AG08396 (cell line): ENCODE results near the gene ANKS4B.
"Not testable (repeated sequence)": the region's sequence is repeated elsewhere in the genome, so short reads cannot be mapped to it uniquely, and the experiment has no call there.

ENCODE experiments used
- DNase-seq: peaks from one replicate; pipeline ENCODE4 v3.0.0; 2012; ENCODE audit warnings: low spot score, mixed read lengths

The ANKS4B gene

DNA sequence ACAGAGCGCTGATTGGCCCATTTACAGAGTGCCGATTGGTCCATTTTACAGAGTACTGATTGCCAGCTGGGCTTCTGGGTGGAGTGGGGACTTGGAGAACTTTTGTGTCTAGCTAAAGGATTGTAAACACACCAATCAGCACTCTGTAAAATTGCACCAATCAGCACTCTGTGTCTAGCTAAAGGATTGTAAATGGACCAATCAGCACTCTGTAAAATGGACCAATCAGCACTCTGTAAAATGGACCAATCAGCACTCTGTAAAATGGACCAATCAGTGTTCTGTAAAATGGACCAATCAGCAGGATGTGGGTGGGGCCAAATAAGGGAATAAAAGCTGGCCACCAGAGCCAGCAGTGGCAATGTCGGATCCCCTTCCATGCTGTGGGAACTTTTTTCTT, 56.3 kb downstream of the ANKS4B start:
- not testable (repeated sequence) for DNase-seq

- DNase-seq: peak; percentile 95
Observed at GRCh38 chr16:21300309-21301167, 67.0 kb downstream of the ANKS4B start.

DNA sequence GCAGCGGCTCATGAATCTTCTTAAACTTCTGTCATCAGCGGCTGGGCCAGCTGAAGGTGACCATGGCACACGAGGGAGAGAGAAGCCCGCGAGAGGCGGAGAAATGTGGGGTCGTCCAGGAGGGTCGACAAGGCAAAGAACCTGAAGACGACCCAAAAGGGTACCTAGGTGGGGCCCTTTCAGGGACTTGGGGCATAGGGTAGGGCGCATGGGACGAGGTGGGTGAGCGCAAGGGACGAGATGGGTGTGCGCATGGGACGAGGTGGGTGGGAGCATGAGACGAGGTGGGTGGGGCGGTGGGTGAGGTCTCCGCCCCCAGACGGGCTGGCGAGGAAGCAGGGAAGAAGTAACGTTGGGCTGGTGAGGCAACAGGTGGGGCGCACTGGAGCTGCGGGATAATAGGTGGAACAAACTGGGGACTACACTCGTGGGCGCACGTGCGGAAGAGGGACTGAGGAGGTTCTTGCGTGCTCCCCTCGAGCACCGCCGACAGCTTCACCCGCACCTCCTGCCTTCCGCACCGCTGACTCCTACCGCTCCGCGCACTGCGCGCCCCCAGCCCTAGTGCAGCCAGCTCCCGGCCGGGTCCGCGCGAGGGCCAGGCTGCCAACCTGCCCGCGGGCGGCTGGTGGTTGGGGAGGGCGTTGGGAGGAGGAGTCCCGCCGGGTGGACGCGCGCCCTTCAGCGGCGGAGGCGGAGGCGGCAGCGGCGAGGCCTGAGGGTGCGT, 67.8 kb downstream of the ANKS4B start:
- DNase-seq: peak; percentile 83

GRCh38 chr16:21301895-21302291, 68.4 kb downstream of the ANKS4B start:
- no peak for DNase-seq

- no peak for DNase-seq
Observed at GRCh38 chr16:21302454-21302853, 69.0 kb downstream of the ANKS4B start.

GRCh38 chr16:21302898-21303528, 69.5 kb downstream of the ANKS4B start:
- DNase-seq: peak; percentile 62
